Measurements from ENCODE around the gene DNAH1.

The DNAH1 gene

DNA sequence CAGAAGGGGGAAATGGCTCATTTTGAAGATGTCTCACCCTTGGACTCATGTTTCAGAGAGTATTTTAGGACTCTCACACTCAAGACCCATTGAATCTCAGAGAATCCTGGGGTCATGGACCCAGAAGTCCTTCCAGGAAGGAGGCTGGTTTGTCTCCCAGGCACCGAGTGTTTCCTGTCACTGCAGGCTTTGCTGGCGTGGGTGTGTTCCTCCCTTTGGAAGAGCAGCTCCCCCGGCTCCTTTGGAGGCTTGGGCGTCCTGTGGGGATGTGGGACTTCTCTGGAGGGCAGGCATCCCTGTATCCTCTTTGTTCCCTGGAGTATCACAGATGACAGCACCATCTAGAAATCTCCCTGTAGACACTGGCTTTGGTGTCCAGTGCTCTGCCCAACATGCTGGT is 40.0 kb downstream of the DNAH1 start:
- DNase-seq (ENCODE audit: low read depth in 3 of 3, low spot score in 1 of 3): no peak

DNA sequence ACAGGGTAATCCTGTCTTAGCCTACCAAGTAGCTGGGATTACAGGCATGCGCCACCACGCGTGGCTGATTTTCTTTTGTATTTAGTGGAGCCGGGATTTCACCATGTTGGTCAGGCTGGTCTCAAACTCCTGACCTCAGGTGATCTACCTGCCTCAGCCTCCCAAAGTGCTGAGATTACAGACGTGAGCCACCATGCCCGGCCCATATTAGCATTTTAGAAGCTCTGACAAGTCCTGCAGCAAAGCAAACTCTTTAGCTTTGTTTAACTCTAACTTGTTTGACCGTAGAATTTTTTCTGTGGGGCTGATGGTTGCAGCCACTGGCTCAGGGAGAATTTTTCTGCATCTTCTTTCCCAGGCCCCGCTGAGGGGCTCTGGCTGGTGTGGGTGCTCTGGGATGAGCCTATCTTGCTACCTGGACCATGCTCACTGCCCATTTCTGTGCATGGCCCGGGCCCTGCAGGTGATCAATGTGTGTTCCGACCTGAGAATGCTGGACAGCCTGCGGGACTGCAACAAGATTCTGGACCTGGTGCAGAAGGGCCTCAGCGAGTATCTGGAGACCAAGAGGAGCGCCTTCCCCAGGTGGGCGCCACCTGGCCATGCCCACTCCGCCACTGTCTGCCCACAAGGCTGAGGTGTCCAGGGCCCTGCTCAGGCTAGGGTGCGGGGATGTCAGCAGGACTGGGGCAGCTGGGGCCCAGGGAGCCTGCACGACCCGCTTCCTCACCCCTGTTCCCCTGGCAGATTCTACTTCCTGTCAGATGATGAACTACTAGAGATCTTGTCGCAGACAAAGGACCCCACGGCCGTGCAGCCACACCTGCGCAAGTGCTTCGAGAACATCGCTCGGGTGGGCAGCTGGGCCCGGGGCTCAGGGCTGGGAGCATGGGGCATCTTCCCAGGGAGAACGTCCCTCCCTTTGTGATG is 41.3 kb downstream of the DNAH1 start:
- DNase-seq (ENCODE audit: low read depth in 3 of 3, low spot score in 1 of 3): no peak

- DNase-seq (ENCODE audit: low read depth in 3 of 3, low spot score in 1 of 3): no peak
Measured at GRCh38 chr3:52358362-52358940, 42.3 kb downstream of the DNAH1 start.

- DNase-seq (ENCODE audit: low read depth in 3 of 3, low spot score in 1 of 3): no peak
Measured at GRCh38 chr3:52359116-52359855, 43.2 kb downstream of the DNAH1 start.

DNA sequence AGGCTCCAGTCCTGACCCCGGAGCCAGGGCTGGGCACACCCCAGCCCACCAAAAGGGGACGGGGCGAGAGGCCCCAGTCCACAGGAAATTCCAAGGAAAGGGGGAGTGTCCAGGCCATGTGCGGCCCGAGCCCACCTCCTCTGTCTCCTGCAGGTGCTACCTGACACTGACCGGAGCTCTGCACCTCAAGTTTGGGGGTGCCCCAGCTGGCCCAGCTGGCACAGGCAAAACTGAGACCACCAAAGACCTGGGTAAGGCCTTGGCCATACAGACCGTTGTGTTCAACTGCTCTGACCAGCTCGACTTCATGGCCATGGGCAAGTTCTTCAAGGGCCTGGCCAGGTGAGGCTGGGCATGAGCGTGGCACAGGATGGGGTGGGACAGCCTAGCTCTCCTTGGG is 44.9 kb downstream of the DNAH1 start:
- no peak for DNase-seq (ENCODE audit: low read depth in 3 of 3, low spot score in 1 of 3)

DNA sequence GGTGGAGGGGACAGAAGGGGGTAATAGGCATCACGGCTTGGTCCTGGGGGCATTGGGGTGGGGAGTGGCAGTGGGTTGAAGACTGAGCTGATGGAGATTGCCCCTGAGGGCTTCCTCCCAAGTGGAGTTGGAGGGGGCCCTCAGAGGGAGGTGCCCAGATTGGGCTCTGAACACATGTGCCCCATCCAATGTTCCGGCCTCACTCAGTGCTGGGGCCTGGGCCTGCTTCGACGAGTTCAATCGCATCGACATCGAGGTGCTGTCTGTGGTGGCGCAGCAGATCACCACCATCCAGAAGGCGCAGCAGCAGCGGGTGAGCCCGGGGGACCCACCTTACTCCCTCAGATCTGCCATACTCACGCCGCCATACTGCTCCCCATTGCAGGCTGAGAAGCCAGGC is 45.3 kb downstream of the DNAH1 start:
- no peak for DNase-seq (ENCODE audit: low read depth in 3 of 3, low spot score in 1 of 3)

DNA sequence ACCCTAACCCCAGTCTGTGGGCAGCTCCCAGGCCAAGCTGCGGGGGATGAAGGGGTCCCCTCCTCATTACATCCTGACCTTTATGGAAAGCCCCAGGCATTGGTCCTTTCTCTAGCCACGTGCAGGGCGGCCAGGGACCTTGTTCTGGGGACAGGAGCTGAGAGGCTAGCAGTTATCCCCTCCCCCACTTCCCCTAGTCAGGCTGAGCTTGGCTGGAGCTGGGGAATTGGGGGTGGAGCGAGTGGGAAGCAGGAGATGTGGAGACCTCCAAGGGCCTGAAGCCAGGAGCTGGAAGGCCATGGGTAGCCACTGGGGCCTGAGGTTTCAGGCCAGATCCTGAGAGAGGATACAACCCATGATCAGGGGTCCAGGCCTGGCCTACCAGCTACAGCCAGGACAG is 45.8 kb downstream of the DNAH1 start:
- no peak for DNase-seq (ENCODE audit: low read depth in 3 of 3, low spot score in 1 of 3)

GRCh38 chr3:52364322-52365035 is 48.4 kb downstream of the DNAH1 start:
- no peak for DNase-seq (ENCODE audit: low read depth in 3 of 3, low spot score in 1 of 3)

DNA sequence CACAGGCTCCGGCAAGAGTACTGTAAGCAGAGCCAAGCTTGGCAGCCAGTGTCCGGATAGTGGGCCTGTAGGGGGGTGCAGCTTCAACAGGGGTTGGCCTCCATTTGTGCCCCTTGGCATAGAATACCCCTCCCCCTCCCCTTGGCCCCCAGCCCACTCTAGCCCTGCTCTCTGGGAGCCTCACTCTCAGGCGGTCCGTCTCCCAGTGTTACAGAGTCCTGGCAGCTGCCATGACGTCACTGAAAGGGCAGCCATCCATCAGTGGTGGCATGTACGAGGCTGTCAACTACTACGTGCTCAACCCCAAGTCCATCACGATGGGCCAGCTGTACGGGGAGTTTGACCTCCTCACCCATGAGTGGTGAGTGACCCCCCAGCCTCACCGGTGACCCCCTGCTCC is 50.4 kb downstream of the DNAH1 start:
- no peak for DNase-seq (ENCODE audit: low read depth in 3 of 3, low spot score in 1 of 3)

- no peak for DNase-seq (ENCODE audit: low read depth in 3 of 3, low spot score in 1 of 3)
Measured at GRCh38 chr3:52367891-52368880, 52.1 kb downstream of the DNAH1 start.

- DNase-seq (ENCODE audit: low read depth in 3 of 3, low spot score in 1 of 3): no peak
Measured at GRCh38 chr3:52370531-52370930, 54.4 kb downstream of the DNAH1 start.

DNA sequence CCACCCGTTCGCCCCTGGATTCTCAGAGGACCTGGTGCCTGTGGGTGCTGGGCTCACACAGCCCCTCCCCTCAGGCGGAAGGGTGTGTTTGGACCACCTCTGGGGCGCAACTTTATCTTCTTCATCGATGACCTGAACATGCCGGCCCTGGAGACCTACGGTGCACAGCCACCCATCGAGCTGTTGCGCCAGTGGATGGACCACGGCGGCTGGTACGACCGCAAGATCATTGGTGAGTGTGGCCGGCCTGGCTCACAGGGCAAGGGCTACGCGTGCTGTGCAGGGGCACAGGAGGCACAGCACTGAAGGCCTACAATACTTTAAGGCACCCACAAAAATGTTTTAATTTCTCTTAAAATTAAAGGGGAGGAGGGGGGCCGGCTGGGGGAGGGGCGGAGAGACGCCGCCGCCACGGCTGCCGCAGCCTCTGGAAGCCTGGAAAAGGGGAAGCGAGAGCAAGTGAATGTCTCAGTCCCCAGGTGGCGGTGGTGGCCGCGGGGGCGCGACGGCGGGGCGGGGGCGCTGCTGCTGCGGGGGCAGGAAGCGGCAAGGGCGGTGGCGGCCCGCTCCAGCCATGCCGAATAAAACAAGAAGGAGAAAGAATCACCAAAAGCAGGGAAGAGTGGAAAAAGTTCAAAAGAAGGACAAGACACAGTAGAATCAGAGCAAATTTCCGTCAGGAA is 56.8 kb downstream of the DNAH1 start:
- DNase-seq (ENCODE audit: low read depth in 3 of 3, low spot score in 1 of 3): no peak

GRCh38 chr3:52373676-52374075 is 57.6 kb downstream of the DNAH1 start:
- DNase-seq (ENCODE audit: low read depth in 3 of 3, low spot score in 1 of 3): no peak

DNA sequence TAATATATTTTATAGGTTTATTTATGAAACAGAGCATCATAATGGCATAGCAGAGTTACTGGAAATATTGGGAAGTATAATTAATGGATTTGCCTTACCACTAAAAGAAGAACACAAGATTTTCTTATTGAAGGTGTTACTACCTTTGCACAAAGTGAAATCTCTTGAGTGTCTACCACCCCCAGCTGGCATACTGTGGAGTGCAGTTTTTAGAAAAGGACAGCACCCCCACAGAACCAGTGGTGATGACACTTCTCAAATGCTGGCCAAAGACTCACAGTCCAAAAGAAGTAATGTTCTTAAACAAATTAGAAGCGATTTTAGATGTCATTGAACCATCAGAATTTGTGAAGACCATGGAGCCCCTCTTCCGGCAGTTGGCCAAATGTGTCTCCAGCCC is 58.1 kb downstream of the DNAH1 start:
- DNase-seq (ENCODE audit: low read depth in 3 of 3, low spot score in 1 of 3): no peak

DNA sequence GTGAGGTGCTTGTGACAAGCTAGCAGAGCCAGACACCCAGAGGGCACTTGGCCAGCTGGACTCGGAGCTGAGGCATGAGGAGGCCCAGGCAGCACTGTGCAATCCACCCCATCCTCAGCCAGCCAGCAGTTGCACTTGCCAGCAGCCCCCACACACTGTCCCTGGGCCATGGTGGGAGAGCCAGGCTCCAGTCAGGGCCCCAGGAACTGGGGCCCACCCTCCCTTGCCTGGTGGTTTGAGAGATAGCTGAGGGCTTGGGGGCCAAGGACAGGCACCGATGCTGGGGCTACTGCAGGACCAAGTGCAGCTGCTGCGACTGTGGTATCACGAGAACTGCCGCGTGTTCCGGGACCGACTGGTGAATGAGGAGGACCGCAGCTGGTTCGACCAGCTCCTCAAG is 63.5 kb downstream of the DNAH1 start:
- DNase-seq (ENCODE audit: low read depth in 3 of 3, low spot score in 1 of 3): no peak

GRCh38 chr3:52380023-52380422 is 63.9 kb downstream of the DNAH1 start:
- DNase-seq (ENCODE audit: low read depth in 3 of 3, low spot score in 1 of 3): no peak

- DNase-seq (ENCODE audit: low read depth in 3 of 3, low spot score in 1 of 3): no peak
Measured at GRCh38 chr3:52381623-52382022, 65.5 kb downstream of the DNAH1 start.

DNA sequence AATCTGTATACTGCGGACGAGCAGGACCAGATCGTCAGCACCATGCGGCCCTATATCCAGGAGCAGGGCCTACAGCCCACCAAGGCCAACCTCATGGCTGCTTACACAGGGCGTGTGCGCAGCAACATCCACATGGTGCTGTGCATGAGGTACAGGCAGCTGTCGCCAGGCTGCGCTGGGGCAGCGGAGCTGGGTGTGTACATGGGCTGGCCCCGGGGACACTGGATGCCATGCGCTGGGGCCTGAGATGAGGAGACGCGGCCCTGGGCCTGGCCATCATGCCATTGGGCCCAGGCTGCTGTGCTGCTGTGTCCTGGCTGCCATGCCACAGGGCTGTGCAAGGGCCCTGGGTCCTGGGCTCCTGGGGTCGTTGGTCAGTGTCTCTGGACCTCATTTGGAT is 67.3 kb downstream of the DNAH1 start:
- no peak for DNase-seq (ENCODE audit: low read depth in 3 of 3, low spot score in 1 of 3)

- DNase-seq (ENCODE audit: low read depth in 3 of 3, low spot score in 1 of 3): no peak
Measured at GRCh38 chr3:52384019-52384761, 68.1 kb downstream of the DNAH1 start.
